ENCODE data around the gene TSPYL1.

TSPYL1 gene

GRCh38 chr6:116256694-116257093, 23.0 kb downstream of the TSPYL1 start:
- no peak for DNase-seq

DNA sequence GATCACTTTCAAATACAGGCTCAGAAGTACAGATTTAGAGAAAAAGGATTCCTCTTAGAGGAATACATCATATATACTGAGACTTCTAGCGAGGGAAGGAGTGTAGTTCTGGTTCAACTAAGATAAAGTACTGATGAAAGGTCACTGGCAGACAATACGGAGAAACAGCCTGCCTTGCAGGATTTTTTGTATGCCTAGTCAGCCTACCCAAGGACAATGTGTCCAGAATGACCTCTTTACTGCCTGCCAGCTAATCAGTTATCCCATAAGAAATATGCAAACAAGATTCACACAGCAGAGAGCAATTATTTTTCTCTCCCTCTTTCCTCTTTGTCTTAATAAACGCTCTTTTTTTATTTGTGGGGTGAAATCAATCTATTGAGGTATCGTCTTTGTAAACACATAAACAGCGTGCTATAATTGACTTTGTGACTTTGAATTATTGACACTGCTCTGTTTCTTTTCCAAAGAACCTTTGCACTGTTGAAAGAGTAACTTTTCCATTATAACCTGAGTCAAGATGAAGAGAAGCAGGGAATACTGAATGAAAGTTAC, 24.4 kb downstream of the TSPYL1 start:
- DNase-seq, result no peak

- peak; percentile 30 for DNase-seq
These were observed 25.3 kb downstream of the TSPYL1 start for GRCh38 chr6:116254297-116255056.

- peak; percentile 95 for DNase-seq
These were observed 26.0 kb downstream of the TSPYL1 start, which contains the start of gene TSPYL4 for GRCh38 chr6:116253505-116254296. TSPYL4 (minus strand) TSS chr6:116254075; CDS start chr6:116254008, 67 bp downstream.

GRCh38 chr6:116253188-116253504, 26.6 kb downstream of the TSPYL1 start:
- no peak for DNase-seq

DNA sequence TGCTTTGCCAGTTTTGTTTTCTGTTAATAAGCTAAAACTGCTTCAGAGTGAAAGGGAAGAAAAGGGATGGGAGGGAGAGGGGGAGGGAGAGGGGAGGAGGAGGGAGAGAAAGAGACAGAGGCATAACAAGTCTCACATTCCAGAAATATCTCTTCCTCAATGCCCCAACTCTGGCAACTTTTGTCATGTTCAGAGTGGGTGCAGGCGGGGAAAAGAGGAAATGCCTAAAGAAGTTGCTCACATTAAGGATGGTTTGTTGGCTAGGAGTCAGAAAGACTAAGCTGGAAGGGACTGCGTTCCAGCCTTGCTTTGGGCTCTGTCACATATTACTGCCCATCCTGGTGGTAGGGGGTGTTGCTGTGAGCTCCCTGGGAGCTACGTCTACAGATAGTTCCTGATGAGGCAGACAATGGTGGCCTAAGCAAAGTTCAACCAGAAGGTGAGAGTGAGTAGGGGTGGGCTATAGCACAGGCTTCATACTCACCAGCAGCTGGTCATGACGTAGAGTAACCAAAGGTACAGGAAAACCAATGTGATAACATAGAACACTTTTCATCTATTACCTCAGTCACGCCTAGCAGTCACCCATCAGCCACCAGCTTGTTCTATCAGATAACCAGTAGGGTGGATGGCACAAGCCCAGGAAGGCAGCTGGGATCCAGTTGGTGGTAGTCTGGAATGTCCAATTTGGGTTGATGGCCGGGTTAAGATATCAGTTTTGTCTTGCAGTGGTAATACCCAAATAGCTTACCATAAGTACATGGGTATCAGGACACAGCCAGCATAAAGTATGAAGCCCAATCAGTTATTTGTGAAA, 28.0 kb downstream of the TSPYL1 start:
- DNase-seq, result peak; percentile 26

GRCh38 chr6:116248577-116248976, 31.2 kb downstream of the TSPYL1 start:
- no peak for DNase-seq

DNA sequence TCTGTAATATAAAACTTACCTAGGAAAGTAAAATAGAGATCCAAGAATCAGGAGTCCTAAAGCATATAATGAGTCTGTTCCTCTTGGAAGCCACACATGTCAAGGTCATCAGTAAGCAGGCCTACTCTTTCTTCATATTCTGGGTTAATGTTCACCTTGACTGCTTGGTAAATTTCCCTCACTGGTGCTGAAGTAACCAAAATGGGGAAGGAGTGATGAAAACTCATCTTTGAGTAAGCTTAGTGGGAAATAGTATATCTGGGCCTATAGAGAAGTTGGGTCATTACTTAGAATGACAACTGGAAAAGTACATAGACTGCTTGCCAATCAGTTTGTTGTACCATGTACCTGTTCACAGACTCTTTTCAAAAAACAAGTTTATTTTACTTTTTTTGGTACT, 32.4 kb downstream of the TSPYL1 start:
- no peak for DNase-seq

DNA sequence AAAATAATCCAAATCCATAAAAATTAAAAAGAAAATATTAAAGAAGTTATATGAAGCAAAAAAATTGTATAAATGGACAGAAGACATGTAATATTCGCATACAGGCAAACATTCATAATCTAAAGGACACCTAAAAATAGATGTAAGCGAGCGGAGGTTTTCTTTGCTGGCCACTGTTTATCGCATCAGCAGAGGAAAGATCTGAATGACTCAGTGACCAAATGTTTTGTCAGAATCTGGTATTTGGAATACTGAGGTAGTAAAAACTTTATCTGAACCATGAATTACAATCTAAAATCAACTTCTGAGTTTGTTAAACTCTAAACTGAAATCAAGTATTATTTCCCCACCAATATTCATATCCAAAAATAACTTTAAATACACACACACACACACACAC, 33.6 kb downstream of the TSPYL1 start:
- DNase-seq, result no peak

- no peak for DNase-seq
These were observed 35.4 kb downstream of the TSPYL1 start for GRCh38 chr6:116244284-116244683.

DNA sequence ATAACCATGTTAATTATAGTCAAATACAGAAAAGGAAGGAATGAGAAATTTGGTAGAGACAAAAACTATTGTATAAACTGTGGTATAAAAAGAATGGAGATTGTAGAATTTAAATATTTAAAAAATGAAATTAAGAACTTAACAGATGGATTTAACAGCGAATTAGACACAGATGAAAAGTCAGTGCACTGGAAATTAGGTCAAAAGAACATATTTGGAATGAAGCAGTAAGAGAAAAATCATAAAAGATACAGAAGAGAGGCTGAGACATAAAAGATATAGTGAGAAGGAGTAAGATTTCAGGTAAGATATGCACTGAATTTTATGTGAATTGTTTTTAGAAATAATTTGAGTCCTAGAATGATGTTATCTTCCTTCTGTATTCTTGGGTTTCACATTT, 39.9 kb downstream of the TSPYL1 start:
- DNase-seq, result no peak

GRCh38 chr6:116239256-116239655, 40.5 kb downstream of the TSPYL1 start:
- DNase-seq, result no peak

- no peak for DNase-seq
These were observed 41.6 kb downstream of the TSPYL1 start for GRCh38 chr6:116238083-116238482.

- DNase-seq, result no peak
These were observed 45.0 kb downstream of the TSPYL1 start for GRCh38 chr6:116234689-116235088.

DNA sequence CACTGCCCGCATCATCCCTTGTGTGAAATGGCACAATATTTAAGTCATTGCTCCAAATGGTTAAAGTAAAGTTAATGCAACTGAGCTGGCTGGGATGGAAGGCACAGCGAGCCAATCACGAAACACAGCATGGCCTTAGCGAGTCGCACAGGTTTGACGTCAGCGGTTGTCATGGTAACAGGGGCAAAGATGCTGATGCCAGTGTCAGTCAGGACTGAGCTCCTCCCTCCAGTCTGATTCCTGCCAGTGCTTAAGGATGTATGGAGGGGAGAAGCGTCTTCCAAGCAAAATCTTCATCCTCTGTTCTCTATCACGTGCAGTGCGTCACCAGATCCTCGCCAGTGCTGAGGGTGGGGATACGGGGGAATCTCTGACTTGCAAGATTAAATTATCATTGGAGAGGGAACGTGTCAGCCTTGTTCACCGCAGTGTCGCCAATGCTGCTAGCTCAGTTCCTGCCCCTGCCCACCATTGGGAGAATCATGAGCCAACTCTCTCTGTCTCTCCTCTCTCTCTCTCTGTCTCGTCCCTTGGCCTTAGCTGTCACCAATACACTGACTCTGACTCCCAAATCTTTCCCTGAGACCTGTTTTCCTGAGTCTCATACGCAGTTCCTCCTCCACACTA, 50.3 kb downstream of the TSPYL1 start:
- peak; percentile 70 for DNase-seq

All from kidney glomerular epithelial cell (primary cell).